SK-N-SH (cell line): ENCODE measurements around the gene NTRK3. TPM values are rescaled to one million over a fixed set of nuclear protein-coding genes. Genes with fewer than 3 reads are reported as not detected.

ENCODE experiments used
- CTCF ChIA-PET: fragments of 300-600, 350-600 bp; formaldehyde crosslinking; extraction: SDS; loops from one replicate; lab custom pipeline; 2021; lab: Yijun Ruan, JAX
- POLR2A ChIA-PET: fragments of 350-600 bp; sonication (Branson Sonifier 250); formaldehyde crosslinking; extraction: SDS; loops from one replicate; lab custom pipeline; 2020; ENCODE audit warnings: antibody characterized with exemption, inconsistent platforms; lab: Yijun Ruan, JAX
- DNase-seq: peaks from one replicate; pipeline ENCODE4 v3.0.0; 2012
- H2AFZ ChIP-seq: fragments of 200-600 bp; sonication (generic); 2 replicates; pipeline ENCODE4 v1.8.1; 2016; ENCODE audit warnings: antibody characterized with exemption, mild to moderate bottlenecking, low read depth
- H3F3A ChIP-seq: fragments of 200-600 bp; sonication (generic); replicated peaks from 2 replicates; pipeline ENCODE3; 2016; ENCODE audit warnings: antibody characterized with exemption, mild to moderate bottlenecking; ENCODE audit not compliant: insufficient read depth
- H3K27ac ChIP-seq, 2 experiments: fragments of 200-500 bp in 1 of 2; fragments of 200-600 bp in 1 of 2; sonication (Bioruptor generic) in 1 of 2; sonication (generic), shearing (Covaris generic) in 1 of 2; 2 replicates each; pipeline versions ENCODE4 v1.5.1 to v1.6.1; 2014 to 2016; ENCODE audit warnings: low read depth in 2 of 2, inconsistent platforms in 1 of 2, low read length in 1 of 2, mild to moderate bottlenecking in 1 of 2, mixed read lengths in 1 of 2
- H3K27me3 ChIP-seq: fragments of 200-600 bp; sonication (generic), shearing (Covaris generic); 2 replicates; pipeline ENCODE4 v1.6.1; 2016; ENCODE audit warnings: mixed run types; ENCODE audit not compliant: insufficient read depth
- H3K36me3 ChIP-seq, 2 experiments: fragments of 200-500 bp in 1 of 2; fragments of 200-600 bp in 1 of 2; sonication (Bioruptor generic) in 1 of 2; sonication (generic) in 1 of 2; replicated peaks in 1 of 2; 2 replicates each; pipeline versions ENCODE3 to v1.5.1; 2014 to 2016; ENCODE audit warnings: low read length in 1 of 2, mild to moderate bottlenecking in 1 of 2; ENCODE audit not compliant: insufficient read depth in 2 of 2, control insufficient read depth in 1 of 2
- H3K4me1 ChIP-seq, 2 experiments: fragments of 200-500 bp in 1 of 2; fragments of 200-600 bp in 1 of 2; sonication (Bioruptor generic) in 1 of 2; sonication (generic), shearing (Covaris generic) in 1 of 2; 2 replicates each; pipeline versions ENCODE4 v1.5.1 to v1.6.1; 2014 to 2016; ENCODE audit warnings: low read depth in 1 of 2, low read length in 1 of 2, mixed run types in 1 of 2; ENCODE audit not compliant: insufficient read depth in 2 of 2, control insufficient read depth in 1 of 2
- H3K4me2 ChIP-seq: fragments of 200-600 bp; sonication (generic), shearing (Covaris generic); 2 replicates; pipeline ENCODE4 v1.6.1; 2017; ENCODE audit warnings: mixed run types
- H3K4me3 ChIP-seq, 2 experiments: fragments of 200-500 bp in 1 of 2; fragments of 200-600 bp in 1 of 2; sonication (Bioruptor generic) in 1 of 2; sonication (generic), shearing (Covaris generic) in 1 of 2; 2 replicates each; pipeline versions ENCODE4 v1.5.1 to v1.8.1; 2014 to 2016; ENCODE audit warnings: low read depth in 2 of 2, inconsistent platforms in 1 of 2, low read length in 1 of 2, mild to moderate bottlenecking in 1 of 2, mixed read lengths in 1 of 2, moderate library complexity in 1 of 2
- H3K79me2 ChIP-seq: fragments of 200-600 bp; sonication (generic); 2 replicates; pipeline ENCODE4 v1.8.1; 2017; ENCODE audit warnings: mild to moderate bottlenecking; ENCODE audit not compliant: insufficient read depth
- H3K9ac ChIP-seq: fragments of 200-600 bp; sonication (generic); 2 replicates; pipeline ENCODE4 v1.6.1; 2017; ENCODE audit warnings: mixed run types
- H3K9me2 ChIP-seq: fragments of 200-600 bp; sonication (generic); 2 replicates; pipeline ENCODE4 v1.6.1; 2017; ENCODE audit warnings: mixed run types
- H3K9me3 ChIP-seq: fragments of 200-600 bp; sonication (generic); 2 replicates; pipeline ENCODE4 v1.6.1; 2017; ENCODE audit warnings: mixed run types, mild to moderate bottlenecking, moderate library complexity
- H4K20me1 ChIP-seq: fragments of 200-600 bp; sonication (generic); 2 replicates; pipeline ENCODE4 v1.6.1; 2017; ENCODE audit warnings: mild to moderate bottlenecking, mixed run types; ENCODE audit not compliant: insufficient read depth
- CTCF ChIP-seq: fragments of 200-600 bp; sonication (generic); IDR thresholded peaks from 2 replicates; pipeline ENCODE4 v1.6.1; 2017; ENCODE audit warnings: antibody characterized with exemption, mild to moderate bottlenecking, moderate library complexity
- EP300 ChIP-seq, 2 experiments: IDR thresholded peaks; 2 replicates each; pipeline versions ENCODE4 v1.4.0 to v1.6.1; 2012; ENCODE audit warnings: borderline replicate concordance in 1 of 2, low read depth in 1 of 2, low read length in 1 of 2
- EZH2phosphoT487 ChIP-seq: fragments of 200-600 bp; sonication (generic); IDR thresholded peaks from 2 replicates; pipeline ENCODE4 v1.6.1; 2017; ENCODE audit warnings: low read depth, mixed run types, mild to moderate bottlenecking, antibody characterized with exemption, moderate library complexity, borderline replicate concordance
- FOSL2 ChIP-seq: IDR thresholded peaks from 2 replicates; pipeline ENCODE4 v1.4.0; 2012; ENCODE audit warnings: low read depth, mild to moderate bottlenecking, moderate library complexity, borderline replicate concordance
- FOXM1 ChIP-seq: IDR thresholded peaks from 2 replicates; pipeline ENCODE4 v1.4.0; 2012; ENCODE audit warnings: low read depth, mild to moderate bottlenecking
- GABPA ChIP-seq: IDR thresholded peaks from 2 replicates; pipeline ENCODE4 v1.4.0; 2012; ENCODE audit warnings: low read depth, mild to moderate bottlenecking
- GATA2 ChIP-seq: sonication (generic); formaldehyde crosslinking; IDR thresholded peaks from 2 replicates; pipeline ENCODE4 v1.5.0; 2020; ENCODE audit warnings: mild to moderate bottlenecking, missing genetic modification reagents
- IRF3 ChIP-seq: fragments of 150-350 bp; IDR thresholded peaks from 2 replicates; pipeline ENCODE4 v1.6.1; 2016; ENCODE audit warnings: mild to moderate bottlenecking, low read depth, low read length
- MAX ChIP-seq: IDR thresholded peaks from 2 replicates; pipeline ENCODE4 v1.4.0; 2012; ENCODE audit warnings: low read depth
- MEF2A ChIP-seq: IDR thresholded peaks from 2 replicates; pipeline ENCODE4 v1.4.0; 2012; ENCODE audit warnings: low read depth, borderline replicate concordance
- MXI1 ChIP-seq: IDR thresholded peaks from 2 replicates; pipeline ENCODE4 v1.6.1; 2012; ENCODE audit warnings: mild to moderate bottlenecking, low read depth, low read length, improper control_type of control experiment
- NRF1 ChIP-seq: IDR thresholded peaks from 2 replicates; pipeline ENCODE4 v1.6.1; 2012; ENCODE audit warnings: low read depth, mild to moderate bottlenecking, low read length
- POLR2AphosphoS5 ChIP-seq: IDR thresholded peaks from 2 replicates; pipeline ENCODE4 v1.6.1; 2012; ENCODE audit warnings: low read depth, low read length
- RAD21 ChIP-seq: IDR thresholded peaks from 2 replicates; pipeline ENCODE4 v1.6.1; 2012; ENCODE audit warnings: mild to moderate bottlenecking, low read length
- RCOR1 ChIP-seq: fragments of 150-350 bp; IDR thresholded peaks from 2 replicates; pipeline ENCODE4 v1.6.1; 2017; ENCODE audit warnings: antibody characterized with exemption, low read length
- RFX5 ChIP-seq: IDR thresholded peaks from 2 replicates; pipeline ENCODE4 v1.6.1; 2012; ENCODE audit warnings: mild to moderate bottlenecking, improper control_type of control experiment, low read length
- SIN3A ChIP-seq: IDR thresholded peaks from 2 replicates; pipeline ENCODE4 v1.6.1; 2012; ENCODE audit warnings: low read depth, mild to moderate bottlenecking, low read length, moderate library complexity, borderline replicate concordance
- SMC3 ChIP-seq: IDR thresholded peaks from 2 replicates; pipeline ENCODE4 v1.6.1; 2012; ENCODE audit warnings: low read depth, low read length, improper control_type of control experiment
- TCF12 ChIP-seq: IDR thresholded peaks from 2 replicates; pipeline ENCODE4 v1.4.0; 2012
- USF1 ChIP-seq: IDR thresholded peaks from 2 replicates; pipeline ENCODE4 v1.4.0; 2012; ENCODE audit warnings: low read depth, borderline replicate concordance
- USF2 ChIP-seq: fragments of 150-350 bp; IDR thresholded peaks from 2 replicates; pipeline ENCODE4 v1.6.1; 2017; ENCODE audit warnings: antibody characterized with exemption, low read length, low read depth, borderline replicate concordance
- YY1 ChIP-seq: IDR thresholded peaks from 2 replicates; pipeline ENCODE4 v1.4.0; 2012; ENCODE audit warnings: low read depth, mild to moderate bottlenecking
- ZBTB33 ChIP-seq: IDR thresholded peaks from 2 replicates; pipeline ENCODE4 v1.4.0; 2012; ENCODE audit warnings: low read depth, borderline replicate concordance
- WGBS: methylation state at CpG from one replicate; pipeline ENCODE4 v1.1.6; 2017; ENCODE audit warnings: low lambda C conversion rate; 5-methylcytosine and 5-hydroxymethylcytosine counted together
- polyA plus RNA-seq, 3 experiments: library from polyadenylated mRNA; depleted of rRNA; stranded (reverse); fragments of >200 nt; gene quantifications; 2 replicates each; pipeline ENCODE4 v1.2.3, GENCODE V29; 2012

NTRK3 gene
- polyA plus RNA-seq, 1 of the 3 experiments (the other 2 are of a cell fraction): 2.6 TPM

- TF ChIP-seq SMC3 (no peak), RFX5 (no peak), USF2 (no peak), POLR2AphosphoS5 (no peak), YY1 (no peak), EZH2phosphoT487 (no peak), GABPA (no peak), EP300 (IDR thresholded peaks at IDR 0.05; ENCODE audit: borderline replicate concordance in 1 of 2, low read depth in 1 of 2, low read length in 1 of 2) (no peak), TCF12 (no peak), MEF2A (no peak), USF1 (no peak), GATA2 (CRISPR knock-in tag) (no peak)
Measured at GRCh38 chr15:88215066-88215648, 41.4 kb downstream of the NTRK3 start (continued).

GRCh38 chr15:88209111-88209510 lies 47.4 kb downstream of the NTRK3 start:
- H3K36me3 ChIP-seq: no peaks in the 10 kb centered on the region
- H3K9ac ChIP-seq: no peak overlapping the region
- no peaks in the 10 kb centered on the region for H4K20me1 ChIP-seq
- no peaks in the 10 kb centered on the region for H3K9me2 ChIP-seq
- no peak overlapping the region for H3K4me2 ChIP-seq
- 35% methylated on average over 5 of the region's 5 CpGs for WGBS
- no peaks in the 10 kb centered on the region for H3K27me3 ChIP-seq
- no peaks in the 10 kb centered on the region for H3F3A ChIP-seq
- no peak overlapping the region for H2AFZ ChIP-seq
- no peak for TF ChIP-seq YY1
- TF ChIP-seq MAX: no peak
- TF ChIP-seq SMC3: no peak
- TF ChIP-seq FOXM1: no peak
- TF ChIP-seq USF2: no peak
- no peak for TF ChIP-seq EP300 (IDR thresholded peaks at IDR 0.05; ENCODE audit: borderline replicate concordance in 1 of 2, low read depth in 1 of 2, low read length in 1 of 2)
- no peak for TF ChIP-seq ZBTB33
- TF ChIP-seq RCOR1: no peak
- TF ChIP-seq GABPA: no peak
- TF ChIP-seq POLR2AphosphoS5: no peak
- no peak for TF ChIP-seq NRF1
- TF ChIP-seq SIN3A: no peak
- TF ChIP-seq FOSL2: no peak
- TF ChIP-seq IRF3: no peak
- no peak for TF ChIP-seq RAD21
- no peak for TF ChIP-seq GATA2 (CRISPR knock-in tag)
- no peak for TF ChIP-seq MXI1
- no peak for TF ChIP-seq CTCF
- H3K79me2 ChIP-seq: no peaks in the 10 kb centered on the region
- H3K4me3 ChIP-seq: no peak overlapping the region
- H3K4me1 ChIP-seq: peaks cover 0 to 17% of the 10 kb centered on the region in 2 experiments; a peak in 2 of 4 replicates
- ChIA-PET POLR2A (no interaction called here), CTCF (interaction anchor here (0.6 to 1.6 kb wide), 3 partner anchors 15 to 30 kb away, joined by 3 to 7 read pairs (median 3); no protein-coding TSS in a partner anchor)
- DNase-seq: no peak
- H3K9me3 ChIP-seq: no peaks in the 10 kb centered on the region
- H3K27ac ChIP-seq: no peak overlapping the region
